IPS-18a (cell line): ENCODE data around the gene WBP11.
A peak's percentile ranks its signal among the peaks of the same experiment; 100 is the strongest.

Experiments used
- H3K27ac ChIP-seq: one replicate; pipeline ENCODE4 v1.5.1; 2013; ENCODE audit warnings: low read length
- H3K27me3 ChIP-seq: one replicate; pipeline ENCODE4 v1.6.1; 2013; ENCODE audit warnings: mild to moderate bottlenecking, low read length; ENCODE audit not compliant: control insufficient read depth, insufficient read depth
- H3K36me3 ChIP-seq: one replicate; pipeline ENCODE4 v1.6.1; 2013; ENCODE audit warnings: low read depth, low read length; ENCODE audit not compliant: control insufficient read depth
- H3K4me1 ChIP-seq: one replicate; pipeline ENCODE4 v1.6.1; 2013; ENCODE audit warnings: low read depth, low read length; ENCODE audit not compliant: control insufficient read depth
- H3K4me3 ChIP-seq: one replicate; pipeline ENCODE4 v1.5.1; 2013; ENCODE audit warnings: low read length
- H3K9ac ChIP-seq: one replicate; pipeline ENCODE4 v1.6.1; 2013; ENCODE audit warnings: mild to moderate bottlenecking, low read length, moderate library complexity
- H3K9me3 ChIP-seq: one replicate; pipeline ENCODE4 v1.6.1; 2013; ENCODE audit warnings: low read depth, low read length; ENCODE audit not compliant: control insufficient read depth

Gene WBP11

DNA sequence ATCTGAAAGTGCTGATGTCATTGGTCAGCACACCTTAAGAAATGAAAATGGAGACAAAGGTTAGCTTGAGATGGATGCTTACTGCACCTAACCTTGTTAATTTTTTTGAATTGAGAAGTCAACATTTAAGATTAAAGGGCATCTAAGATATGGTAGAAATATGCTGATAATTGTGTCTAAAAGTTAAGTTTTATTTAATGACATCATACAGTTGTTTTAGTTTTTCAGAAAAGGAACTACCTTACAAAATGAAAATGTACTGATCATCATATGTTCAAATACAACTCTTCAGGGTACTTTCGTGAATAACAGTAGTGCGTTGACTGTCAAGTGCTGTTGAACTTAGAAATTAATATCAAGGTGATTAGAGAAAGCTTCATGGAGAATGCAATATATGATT, 8.2 kb upstream of the WBP11 start:
- Histone ChIP-seq H3K4me1 (no peaks in the 10 kb centered on the region), H3K27me3 (no peaks in the 10 kb centered on the region), H3K9me3 (no peaks in the 10 kb centered on the region), H3K9ac (no peak overlapping the region), H3K36me3 (no peaks in the 10 kb centered on the region), H3K27ac (no peak overlapping the region), H3K4me3 (no peak overlapping the region)

DNA sequence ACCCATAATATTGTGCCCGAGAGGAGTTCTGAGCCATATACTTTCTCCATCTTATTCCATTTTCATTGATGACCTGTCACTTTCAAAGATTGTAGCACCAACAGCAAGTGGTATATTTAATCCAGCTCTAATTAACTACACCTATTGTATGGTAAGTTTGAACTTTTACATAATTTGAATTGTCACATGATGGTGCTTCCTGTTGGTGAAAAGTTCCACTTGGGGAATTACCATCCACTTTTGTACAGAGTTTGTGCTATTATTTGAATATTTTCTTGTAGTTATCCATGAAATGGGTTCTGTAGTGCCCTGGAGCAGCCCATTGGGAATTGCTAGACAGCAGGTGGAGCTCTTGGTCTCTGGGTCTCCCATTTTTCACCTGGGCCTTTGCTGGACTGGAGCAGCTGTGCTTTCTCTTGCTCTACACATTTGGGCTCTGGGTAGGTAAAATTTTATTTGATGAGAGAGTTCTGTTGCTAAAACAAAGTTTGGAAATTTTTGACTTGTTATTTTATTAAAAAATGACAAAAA, 7.7 kb upstream of the WBP11 start:
- H3K4me1 ChIP-seq: no peaks in the 10 kb centered on the region
- H3K36me3 ChIP-seq: no peaks in the 10 kb centered on the region
- H3K4me3 ChIP-seq: no peak overlapping the region
- H3K9me3 ChIP-seq: no peaks in the 10 kb centered on the region
- H3K9ac ChIP-seq: no peak overlapping the region
- H3K27ac ChIP-seq: no peak overlapping the region
- H3K27me3 ChIP-seq: no peaks in the 10 kb centered on the region

DNA sequence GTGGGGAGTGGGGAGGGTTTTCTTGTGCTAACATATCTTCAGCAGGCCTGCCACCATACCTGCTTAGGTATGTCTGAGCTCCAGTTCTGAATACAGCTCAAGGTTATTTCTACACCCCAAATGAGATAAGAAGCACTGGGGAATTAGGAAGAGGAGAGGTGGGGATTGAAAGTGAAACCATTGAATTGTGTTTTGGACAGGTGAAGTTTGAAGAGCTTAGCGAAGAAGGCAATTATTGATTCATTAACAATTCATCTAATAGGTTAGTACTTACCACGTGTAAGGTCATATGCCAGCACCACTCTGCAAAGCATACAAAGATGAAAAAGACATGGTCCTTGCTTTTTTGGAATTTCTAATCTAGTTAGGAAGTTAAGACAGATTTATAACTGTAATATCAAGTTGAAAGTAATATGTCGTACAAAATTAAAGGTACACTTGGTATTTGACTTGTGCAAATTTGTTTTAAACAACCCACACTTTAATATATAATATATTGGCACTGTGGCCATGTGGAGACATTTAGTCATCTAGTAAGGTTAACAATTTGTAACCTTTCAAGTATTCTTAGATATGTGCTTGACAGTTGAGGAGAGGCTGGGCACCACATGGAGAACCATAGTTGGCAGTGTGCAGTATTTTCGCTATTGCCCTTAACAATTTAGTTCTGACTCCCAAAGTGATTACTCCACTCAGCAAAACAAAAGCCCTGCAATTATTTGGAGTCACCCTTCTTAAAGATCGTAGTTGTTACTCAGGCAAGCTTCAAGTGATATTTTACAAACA, 7.1 kb upstream of the WBP11 start:
- no peak overlapping the region for H3K9ac ChIP-seq
- no peak overlapping the region for H3K27ac ChIP-seq
- H3K27me3 ChIP-seq: no peaks in the 10 kb centered on the region
- H3K4me3 ChIP-seq: no peak overlapping the region
- no peaks in the 10 kb centered on the region for H3K4me1 ChIP-seq
- no peaks in the 10 kb centered on the region for H3K36me3 ChIP-seq
- no peaks in the 10 kb centered on the region for H3K9me3 ChIP-seq

DNA sequence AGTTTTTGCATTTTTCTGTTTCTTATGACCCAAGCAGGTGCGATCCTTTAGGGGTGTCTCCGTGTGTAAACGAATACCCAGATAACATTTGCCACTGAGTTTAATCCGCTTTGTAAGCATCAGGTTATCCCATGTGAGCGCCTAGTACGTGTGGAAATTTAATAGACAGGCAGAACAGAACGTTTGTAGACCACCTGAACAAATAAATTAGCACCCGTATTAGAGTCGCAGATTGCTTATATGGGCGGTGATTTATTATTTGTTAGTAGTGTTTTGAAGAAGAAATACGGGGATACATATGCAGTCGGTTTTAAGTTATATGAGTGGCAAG, 517 bp upstream of the WBP11 start:
- Histone ChIP-seq H3K4me1 (no peaks in the 10 kb centered on the region), H3K4me3 (peak overlapping the region; percentile 77), H3K27me3 (no peaks in the 10 kb centered on the region), H3K9me3 (no peaks in the 10 kb centered on the region), H3K9ac (peak overlapping the region; percentile 55), H3K36me3 (peaks cover 8% of the 10 kb centered on the region), H3K27ac (peak overlapping the region; percentile 16)

DNA sequence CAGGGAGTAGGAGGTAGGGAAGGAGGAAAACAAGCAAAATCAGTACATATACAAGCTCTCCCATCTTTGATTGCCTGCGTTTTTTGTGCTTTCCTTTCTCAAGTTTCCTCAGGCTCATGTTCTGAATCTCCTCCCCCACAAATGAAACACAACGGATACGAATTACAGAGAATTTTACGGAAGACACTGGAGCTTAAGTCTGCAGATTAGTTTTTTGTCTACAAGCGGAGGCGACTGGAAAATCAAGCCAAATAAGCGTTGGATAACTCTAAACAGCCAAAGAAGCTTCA, 612 bp downstream of the WBP11 start:
- no peaks in the 10 kb centered on the region for H3K4me1 ChIP-seq
- peak overlapping the region; percentile 93 for H3K27ac ChIP-seq
- no peaks in the 10 kb centered on the region for H3K9me3 ChIP-seq
- peak overlapping the region; percentile 77 for H3K4me3 ChIP-seq
- no peaks in the 10 kb centered on the region for H3K27me3 ChIP-seq
- peaks cover 19% of the 10 kb centered on the region for H3K36me3 ChIP-seq
- peak overlapping the region; percentile 91 for H3K9ac ChIP-seq

DNA sequence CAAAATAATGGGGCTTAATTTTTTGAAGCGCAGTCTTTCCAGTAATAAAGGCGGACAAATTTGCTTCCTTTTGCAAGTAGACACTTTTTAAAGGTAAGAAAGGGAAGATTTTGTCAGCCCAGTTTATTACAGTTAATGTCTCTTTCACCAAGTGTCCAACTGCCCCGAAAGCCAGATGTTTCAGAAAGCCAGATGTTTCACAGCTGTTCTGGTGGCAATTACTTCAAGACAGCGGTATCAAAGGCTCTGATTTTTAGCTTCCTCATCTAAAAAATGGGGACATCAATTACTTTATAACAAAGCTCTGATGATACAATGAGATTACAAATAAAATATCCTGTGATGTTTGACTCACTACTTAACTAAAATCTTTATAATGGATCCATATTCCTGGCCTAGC, 1.0 kb downstream of the WBP11 start:
- no peak overlapping the region for H3K27ac ChIP-seq
- H3K27me3 ChIP-seq: no peaks in the 10 kb centered on the region
- peaks cover 23% of the 10 kb centered on the region for H3K36me3 ChIP-seq
- peak overlapping the region; percentile 91 for H3K9ac ChIP-seq
- no peaks in the 10 kb centered on the region for H3K9me3 ChIP-seq
- peak overlapping the region; percentile 77 for H3K4me3 ChIP-seq
- no peaks in the 10 kb centered on the region for H3K4me1 ChIP-seq

DNA sequence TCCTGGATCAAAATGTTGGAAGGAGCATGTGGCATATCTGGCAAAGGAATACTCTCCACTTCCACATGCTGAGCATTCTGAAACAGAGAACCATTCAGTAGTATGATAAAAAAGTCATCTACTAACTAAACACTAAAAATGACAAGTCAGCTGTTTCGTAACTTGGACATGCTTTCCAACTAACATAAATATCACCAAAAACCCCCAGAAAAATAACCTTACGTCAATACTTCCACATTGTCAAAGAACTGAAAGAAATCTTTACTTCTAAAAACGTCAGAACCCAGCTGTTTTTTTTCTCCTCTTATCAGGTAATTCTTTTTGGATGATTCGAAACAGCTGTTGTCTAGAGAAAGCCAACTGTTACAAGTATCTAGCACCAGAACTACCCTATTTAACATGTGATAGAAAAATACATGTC, 8.2 kb downstream of the WBP11 start:
- H3K4me1 ChIP-seq: no peaks in the 10 kb centered on the region
- no peaks in the 10 kb centered on the region for H3K27me3 ChIP-seq
- no peak overlapping the region for H3K27ac ChIP-seq
- H3K9ac ChIP-seq: no peak overlapping the region
- peaks cover 81% of the 10 kb centered on the region for H3K36me3 ChIP-seq
- no peak overlapping the region for H3K4me3 ChIP-seq
- H3K9me3 ChIP-seq: no peaks in the 10 kb centered on the region

DNA sequence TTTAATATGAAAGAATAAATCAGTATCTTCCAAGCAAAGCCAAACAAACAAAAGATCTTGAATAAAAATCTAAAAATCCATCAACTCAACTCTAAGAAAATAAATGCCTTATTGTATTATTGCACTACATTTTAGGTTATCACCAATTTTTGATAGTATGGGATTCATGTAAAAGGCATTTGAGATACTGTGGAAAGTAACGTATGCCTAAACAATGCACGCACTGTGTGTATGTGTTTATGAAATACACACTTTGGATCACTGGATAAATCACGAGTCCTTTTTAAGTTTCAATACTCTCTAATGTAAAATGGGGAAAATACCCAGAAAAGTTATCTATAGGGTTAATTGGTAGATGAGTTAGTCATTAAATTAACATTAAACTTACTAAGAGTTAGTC, 17.7 kb downstream of the WBP11 start:
- Histone ChIP-seq H3K4me3 (no peak overlapping the region), H3K27ac (no peak overlapping the region), H3K4me1 (no peaks in the 10 kb centered on the region), H3K9ac (no peak overlapping the region), H3K9me3 (no peaks in the 10 kb centered on the region), H3K27me3 (no peaks in the 10 kb centered on the region), H3K36me3 (peaks cover 52% of the 10 kb centered on the region)

DNA sequence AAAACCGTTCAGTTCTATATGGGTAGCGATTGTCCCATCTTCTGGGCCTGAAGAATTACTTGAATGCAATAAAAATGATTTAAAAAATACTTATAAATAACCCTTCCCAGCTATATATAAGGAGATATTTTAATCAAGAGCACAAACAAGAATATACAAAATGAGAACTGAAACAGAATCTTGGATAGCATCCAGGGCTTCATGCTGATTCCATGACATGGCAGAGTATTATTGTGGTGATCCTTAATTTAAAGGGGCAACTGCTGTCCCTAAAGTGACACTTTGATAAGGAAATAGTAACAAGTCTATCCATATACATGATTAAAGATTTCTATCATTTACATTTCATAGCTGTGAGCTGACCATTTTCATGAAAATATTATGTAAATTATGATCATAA, 18.8 kb downstream of the WBP11 start:
- H3K9ac ChIP-seq: no peak overlapping the region
- no peak overlapping the region for H3K27ac ChIP-seq
- no peaks in the 10 kb centered on the region for H3K4me1 ChIP-seq
- H3K4me3 ChIP-seq: no peak overlapping the region
- H3K9me3 ChIP-seq: no peaks in the 10 kb centered on the region
- peaks cover 41% of the 10 kb centered on the region for H3K36me3 ChIP-seq
- H3K27me3 ChIP-seq: no peaks in the 10 kb centered on the region

DNA sequence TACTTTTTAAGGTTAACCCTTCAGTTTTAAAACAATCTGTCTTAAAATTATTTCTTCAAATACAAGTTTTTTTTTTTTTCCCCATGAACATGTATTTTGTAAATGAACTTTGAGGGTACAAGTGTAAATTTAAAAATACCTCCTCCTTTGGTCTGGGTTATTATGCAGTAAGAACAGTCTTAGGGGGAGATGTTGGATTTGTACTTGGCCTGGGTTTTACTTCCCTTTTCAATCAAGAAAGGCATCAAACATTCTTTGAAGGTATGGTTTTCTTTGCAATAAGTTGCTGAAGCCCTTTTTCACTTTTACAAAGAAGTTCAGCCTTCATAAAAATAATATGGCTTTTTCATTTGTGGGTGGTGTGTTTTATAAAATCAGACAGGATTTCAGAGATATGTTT, 20.5 kb downstream of the WBP11 start:
- H3K36me3 ChIP-seq: peaks cover 24% of the 10 kb centered on the region
- H3K9ac ChIP-seq: no peak overlapping the region
- H3K4me1 ChIP-seq: no peaks in the 10 kb centered on the region
- H3K9me3 ChIP-seq: no peaks in the 10 kb centered on the region
- H3K4me3 ChIP-seq: no peak overlapping the region
- H3K27me3 ChIP-seq: no peaks in the 10 kb centered on the region
- H3K27ac ChIP-seq: no peak overlapping the region

DNA sequence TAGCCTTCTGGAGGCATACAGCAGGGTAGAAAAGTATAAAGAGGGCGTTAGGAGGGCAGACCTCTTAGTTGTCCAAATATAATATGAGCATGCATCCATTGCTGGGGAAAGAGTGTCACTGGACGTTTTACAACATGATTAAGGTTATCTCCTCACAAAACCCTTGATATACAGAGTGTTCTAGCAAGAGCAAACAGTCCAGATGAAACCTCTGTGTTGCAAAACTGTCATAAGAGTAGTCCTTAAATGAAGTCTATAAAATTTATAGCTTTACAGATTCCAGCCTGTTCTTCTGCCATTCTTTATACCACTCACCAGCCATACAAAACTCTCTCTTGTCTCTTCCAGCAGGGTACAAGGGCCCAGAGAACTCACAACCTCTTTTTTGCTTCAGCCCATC, 21.7 kb downstream of the WBP11 start:
- no peak overlapping the region for H3K27ac ChIP-seq
- H3K27me3 ChIP-seq: no peaks in the 10 kb centered on the region
- no peak overlapping the region for H3K9ac ChIP-seq
- H3K4me3 ChIP-seq: no peak overlapping the region
- H3K9me3 ChIP-seq: no peaks in the 10 kb centered on the region
- H3K4me1 ChIP-seq: no peaks in the 10 kb centered on the region
- peaks cover 12% of the 10 kb centered on the region for H3K36me3 ChIP-seq

DNA sequence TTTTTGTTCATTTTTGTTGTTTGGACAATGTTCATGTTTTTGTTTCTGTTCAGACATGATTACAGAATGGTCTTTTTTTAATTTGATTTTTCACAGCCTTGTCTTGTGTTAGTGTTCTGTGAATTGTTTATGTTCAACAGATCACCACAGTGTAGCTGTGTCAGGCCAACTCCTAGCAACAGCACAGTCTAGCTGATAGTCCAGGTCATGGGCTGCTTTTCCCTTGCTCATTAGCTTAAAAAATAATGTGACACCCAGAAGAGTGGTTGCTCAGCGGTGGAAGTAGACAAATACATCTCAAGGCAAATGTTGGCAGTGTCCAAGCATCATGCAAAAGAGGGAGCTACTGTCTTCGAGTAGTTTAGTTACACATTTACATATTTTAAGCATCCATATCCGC, 22.4 kb downstream of the WBP11 start:
- Histone ChIP-seq H3K4me1 (no peaks in the 10 kb centered on the region), H3K36me3 (peaks cover 5% of the 10 kb centered on the region), H3K9ac (no peak overlapping the region), H3K9me3 (no peaks in the 10 kb centered on the region), H3K27ac (no peak overlapping the region), H3K4me3 (no peak overlapping the region), H3K27me3 (no peaks in the 10 kb centered on the region)
